Measurements from ENCODE around the gene TSPAN17.

Gene TSPAN17

DNA sequence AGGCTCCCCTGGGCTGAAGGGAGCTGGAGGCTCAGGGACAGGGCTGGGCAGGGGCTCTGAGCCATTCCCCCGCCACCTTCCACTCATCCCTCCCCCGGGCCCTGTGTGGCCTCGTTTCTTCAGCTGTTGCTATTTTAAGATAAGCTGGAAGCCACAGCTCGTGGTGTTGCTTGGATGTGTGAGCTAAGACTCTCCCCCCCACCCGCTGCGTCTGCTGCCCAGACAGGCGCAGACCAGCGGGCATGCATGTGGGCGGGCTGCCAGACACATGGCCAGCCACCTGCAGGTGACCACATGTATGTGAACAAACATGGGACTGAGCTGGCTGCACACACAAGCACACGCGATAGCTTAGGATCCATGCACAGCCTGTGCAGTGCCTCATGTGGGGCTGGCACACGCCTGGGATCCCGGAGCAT lies 25.6 kb upstream of the TSPAN17 start:
- no peak for DNase-seq (ENCODE audit: low spot score)

DNA sequence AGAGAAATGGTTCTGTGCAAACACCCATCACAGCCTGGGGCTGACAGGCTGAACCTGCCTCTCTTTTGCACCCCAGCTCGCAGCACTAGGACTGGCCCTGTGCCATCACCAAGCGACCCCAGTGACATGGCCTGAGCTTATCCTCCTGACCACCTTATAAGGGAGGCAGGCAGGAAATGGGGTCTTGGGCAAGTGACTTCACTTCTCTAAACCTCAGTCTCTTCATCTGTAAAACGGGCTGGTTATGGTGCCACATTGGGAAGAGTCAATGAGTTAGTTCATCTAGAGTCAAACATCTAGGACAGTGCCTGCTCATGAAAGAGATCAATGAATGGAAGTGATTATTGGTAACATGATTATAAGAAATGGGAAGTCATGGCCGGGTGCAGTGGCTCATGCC lies 23.1 kb upstream of the TSPAN17 start:
- DNase-seq (ENCODE audit: low spot score), result no peak

DNA sequence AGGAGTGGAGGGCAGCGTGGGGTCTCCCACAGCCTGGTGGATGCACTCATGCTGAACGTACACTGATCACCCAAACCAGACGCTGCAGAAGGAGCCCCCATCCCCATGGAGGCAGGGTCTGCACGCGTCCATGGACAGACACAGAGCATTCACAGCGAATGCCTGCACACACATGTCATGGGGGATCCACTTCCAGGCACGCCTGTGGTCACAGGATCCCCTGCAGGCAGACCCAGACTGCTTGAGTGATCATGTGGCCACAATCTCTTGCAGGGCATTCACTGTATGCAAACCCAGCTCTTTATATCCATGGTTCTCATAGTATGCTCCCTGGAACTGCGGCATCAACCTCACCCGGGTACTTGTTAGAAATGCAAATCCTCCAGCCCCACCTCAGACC lies 22.3 kb upstream of the TSPAN17 start:
- no peak for DNase-seq (ENCODE audit: low spot score)

GRCh38 chr5:176625512-176625911 lies 21.8 kb upstream of the TSPAN17 start:
- no peak for DNase-seq (ENCODE audit: low spot score)

GRCh38 chr5:176625966-176626875 lies 21.1 kb upstream of the TSPAN17 start:
- DNase-seq (ENCODE audit: low spot score), result no peak

- DNase-seq (ENCODE audit: low spot score), result no peak
Observed at GRCh38 chr5:176626876-176627236, 20.4 kb upstream of the TSPAN17 start.

DNA sequence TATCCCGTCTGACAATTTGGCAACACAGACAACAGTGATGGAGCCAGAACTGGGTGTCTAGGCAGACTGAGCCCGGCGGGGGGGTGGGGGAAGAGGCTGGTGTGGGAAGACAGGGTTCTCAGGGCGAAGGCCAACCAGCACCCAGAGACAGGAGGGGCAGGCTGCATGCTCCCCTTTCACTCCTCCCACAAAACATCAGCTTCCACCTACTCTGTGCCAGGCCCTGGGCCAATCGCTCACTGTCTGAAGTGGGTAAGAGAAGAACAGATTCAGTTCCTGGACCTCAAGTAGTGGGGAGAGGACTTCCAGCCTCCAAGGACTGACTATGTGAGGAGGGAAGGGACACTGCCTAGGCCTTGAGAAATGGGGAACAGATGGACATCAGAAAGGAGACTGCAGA lies 19.7 kb upstream of the TSPAN17 start:
- DNase-seq (ENCODE audit: low spot score), result no peak

DNA sequence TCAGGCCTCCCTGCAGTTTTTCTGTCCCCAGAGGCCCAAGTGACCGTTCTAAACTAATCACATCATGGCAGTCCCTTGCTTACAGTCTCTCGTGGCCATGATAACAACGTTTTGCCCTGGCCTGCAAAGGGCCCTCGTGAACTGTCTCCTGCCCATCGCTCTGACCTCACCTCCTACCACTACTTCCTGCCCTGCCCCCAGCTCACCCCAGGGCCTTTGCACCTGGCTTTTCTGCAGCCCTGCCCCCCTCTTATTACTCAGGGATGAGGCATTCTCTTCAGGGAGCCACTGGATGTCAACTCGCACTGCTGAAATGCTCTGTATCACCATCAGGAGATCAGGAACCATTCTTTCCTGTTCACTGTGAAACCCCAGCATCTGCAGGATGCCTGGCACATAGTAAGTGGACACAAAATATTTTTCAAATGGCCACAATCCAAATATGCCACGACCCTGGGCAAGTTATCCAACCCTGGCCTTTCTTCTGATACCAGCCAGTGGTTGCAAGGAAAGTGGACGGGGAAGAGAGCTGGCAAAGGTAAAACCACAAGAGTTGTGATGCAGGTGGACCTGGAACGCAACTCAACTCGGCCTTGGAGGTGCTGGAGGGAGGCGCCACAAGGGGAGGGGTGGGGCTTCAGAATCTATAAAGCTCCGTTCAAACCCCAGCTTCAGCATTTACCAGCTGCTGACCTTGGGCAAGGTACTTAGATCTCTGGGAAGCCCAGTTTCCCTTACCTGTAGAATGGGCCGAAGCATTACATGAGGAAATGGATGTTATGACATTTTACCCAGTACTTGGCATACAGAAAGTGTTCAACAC lies 18.7 kb upstream of the TSPAN17 start:
- DNase-seq (ENCODE audit: low spot score), result no peak

- no peak for DNase-seq (ENCODE audit: low spot score)
Observed at GRCh38 chr5:176629317-176629852, 17.9 kb upstream of the TSPAN17 start.

DNA sequence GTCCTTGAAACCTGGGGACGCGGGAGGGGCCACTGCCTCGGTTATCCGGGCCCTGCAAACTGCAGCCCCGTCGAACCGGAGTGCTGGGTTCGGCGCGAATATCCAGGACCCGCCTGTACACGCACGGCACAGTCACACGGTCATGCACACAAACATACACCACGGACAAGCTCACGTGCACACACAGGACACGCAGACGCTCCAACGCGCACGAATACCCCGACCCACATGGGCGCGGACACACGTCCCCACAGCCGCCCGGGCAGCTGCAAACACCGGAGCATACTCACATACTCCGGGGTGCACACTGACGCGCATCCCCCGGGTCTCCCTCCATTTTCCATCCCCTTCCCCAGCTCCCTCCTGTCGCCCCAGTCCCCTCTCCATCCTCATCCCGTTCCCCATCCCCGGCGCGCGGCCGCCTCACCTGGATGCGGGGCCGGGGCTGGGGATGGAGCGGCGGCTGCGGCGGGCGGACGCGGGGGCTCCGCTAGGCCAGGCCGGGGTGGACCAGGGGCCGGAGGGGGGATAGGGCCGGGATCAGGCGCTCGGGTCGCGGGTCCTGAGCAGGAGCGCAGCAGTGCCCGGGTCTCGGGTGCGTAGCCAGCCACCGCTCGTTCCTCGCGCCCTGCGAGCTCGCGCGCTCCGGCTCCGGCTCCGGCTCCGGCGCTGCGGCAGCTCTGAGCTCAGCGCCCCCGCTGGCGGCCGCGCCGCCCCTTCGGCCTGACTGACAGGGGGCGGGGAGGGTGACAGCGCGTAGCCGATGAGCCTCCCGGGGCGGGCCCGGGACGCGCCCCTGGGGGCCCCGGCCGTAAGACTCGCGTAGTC lies 17.2 kb upstream of the TSPAN17 start, which contains the start of the genes EIF4E1B and SNCB:
Gene EIF4E1B, plus strand, starts transcription at position 823 of the 828 bp plus-strand sequence. CDS start 12,113 bp downstream, outside the sequence.
Gene SNCB, minus strand, starts transcription at position 682 of the 828 bp plus-strand sequence. CDS start 880 bp downstream, outside the sequence.
- no peak for DNase-seq (ENCODE audit: low spot score)

DNA sequence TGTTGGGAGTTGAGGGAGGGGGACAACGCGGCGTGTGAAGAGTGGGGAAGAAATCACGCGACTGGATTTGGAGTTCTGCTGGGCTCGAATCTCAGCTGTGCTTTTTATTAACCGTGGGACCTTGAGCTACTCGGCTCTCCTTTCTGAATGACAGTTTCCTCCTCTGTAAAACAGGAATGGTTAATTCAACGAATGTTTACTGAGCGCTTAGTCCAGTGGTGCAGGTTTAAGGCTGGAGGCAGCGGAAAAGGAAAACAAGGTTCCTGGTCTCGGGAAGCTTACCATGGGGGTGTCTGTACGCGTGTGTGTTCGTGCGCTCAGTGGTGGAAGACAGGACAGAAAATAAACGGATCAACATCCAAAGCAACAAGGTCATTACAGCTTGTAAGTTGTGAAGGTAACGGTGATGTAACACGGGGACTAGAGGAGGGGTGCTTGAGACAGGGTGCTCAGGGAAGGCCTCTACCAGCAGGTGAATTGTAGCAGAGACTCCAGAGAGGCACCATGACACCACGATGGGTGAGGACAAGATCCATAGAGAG lies 16.5 kb upstream of the TSPAN17 start:
- no peak for DNase-seq (ENCODE audit: low spot score)

DNA sequence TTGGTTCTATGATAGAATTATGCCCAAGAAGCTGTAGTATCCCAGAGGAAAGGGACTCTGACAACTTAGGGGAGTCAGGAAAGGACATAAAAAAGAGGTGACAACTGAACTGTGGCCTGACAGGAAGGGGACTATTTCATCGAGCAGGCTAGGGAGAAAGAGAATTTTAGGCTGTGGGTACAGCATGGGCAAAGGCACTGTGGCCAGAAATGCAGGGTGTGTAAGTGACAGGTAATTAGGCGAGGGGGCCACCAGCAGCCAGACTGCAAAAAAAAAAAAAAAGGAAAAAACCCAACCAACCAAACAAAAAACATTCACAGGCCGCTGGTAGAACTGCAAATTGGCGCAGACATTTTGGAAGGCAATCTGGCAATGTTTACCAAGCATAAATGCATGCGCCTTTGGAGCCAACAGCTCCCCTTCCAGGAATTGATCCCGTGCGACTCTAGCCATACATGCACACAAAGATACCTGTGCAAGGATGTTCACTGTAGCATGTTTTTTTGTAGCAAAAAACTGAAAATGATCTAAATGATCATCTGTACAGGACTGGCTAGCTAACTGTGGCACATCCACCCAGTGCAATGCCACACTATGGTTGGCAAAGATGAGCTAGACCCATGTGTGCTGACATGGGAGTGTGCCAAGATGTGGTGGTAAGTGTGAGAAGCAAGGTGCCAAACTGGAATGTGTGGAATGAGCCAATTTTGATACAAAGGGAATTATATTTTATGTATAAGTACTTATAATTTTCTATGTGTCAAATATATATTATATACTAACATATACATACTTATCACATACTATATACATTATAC lies 15.7 kb upstream of the TSPAN17 start:
- no peak for DNase-seq (ENCODE audit: low spot score)

DNA sequence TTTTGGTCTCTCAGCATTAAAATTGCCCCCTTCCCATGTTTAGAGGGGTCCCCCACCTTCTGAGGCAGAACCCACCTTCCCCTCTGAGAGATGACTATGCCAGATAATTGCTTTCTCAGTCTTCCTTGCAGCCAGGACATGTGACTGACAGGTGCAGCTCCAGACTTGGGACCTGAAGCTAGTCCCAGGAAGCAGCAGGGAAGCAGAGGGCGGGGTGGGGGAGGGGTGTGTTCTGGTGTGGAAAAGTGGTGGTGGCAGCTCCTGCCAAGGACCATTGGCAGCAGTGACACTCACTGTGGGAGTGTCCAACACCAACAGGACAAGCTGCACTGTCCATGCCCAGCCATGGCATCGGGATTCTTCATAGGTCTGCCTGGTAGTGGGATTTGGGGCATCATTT lies 14.5 kb upstream of the TSPAN17 start:
- DNase-seq (ENCODE audit: low spot score), result no peak

- no peak for DNase-seq (ENCODE audit: low spot score)
Observed at GRCh38 chr5:176633598-176633997, 13.7 kb upstream of the TSPAN17 start.

DNA sequence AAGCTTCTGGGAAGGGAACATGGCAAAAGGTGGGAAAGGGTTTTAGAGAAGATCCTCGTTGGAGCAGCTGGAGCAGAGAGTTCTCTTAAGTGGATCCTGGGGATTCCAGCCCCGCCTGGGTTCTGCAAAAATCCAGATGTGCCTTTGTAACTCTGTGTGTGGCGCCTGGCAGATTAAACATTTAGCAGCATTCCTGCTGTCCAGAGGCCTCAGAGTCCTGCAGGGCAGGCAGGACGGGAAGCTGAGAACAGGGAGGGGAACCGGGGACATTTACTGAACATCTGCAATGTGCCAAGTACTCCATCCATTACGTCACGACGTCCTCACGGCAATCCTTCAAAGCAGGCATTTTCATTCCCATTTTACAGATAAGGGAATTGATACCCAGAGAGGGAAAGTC lies 10.9 kb upstream of the TSPAN17 start:
- DNase-seq (ENCODE audit: low spot score), result no peak

DNA sequence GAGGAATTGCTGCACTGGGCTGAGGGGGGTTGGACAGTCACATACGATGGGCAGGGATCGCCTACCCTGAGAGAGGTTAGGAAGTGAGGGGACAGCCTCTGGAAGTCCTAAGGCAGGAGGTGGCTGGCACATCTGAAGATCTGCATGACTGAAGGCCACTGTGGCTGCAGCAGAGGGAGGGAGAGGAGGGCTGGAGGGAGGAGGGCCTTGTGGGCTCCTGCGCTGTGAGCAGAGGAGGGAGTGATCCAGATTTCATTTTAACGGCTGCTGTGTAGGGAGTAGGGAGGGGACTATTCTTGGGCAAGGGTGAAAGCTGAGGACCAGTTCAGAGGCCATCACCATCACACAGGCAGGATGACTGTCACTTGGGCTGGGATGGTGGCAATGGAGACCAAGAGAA lies 9.7 kb upstream of the TSPAN17 start:
- DNase-seq (ENCODE audit: low spot score), result no peak

DNA sequence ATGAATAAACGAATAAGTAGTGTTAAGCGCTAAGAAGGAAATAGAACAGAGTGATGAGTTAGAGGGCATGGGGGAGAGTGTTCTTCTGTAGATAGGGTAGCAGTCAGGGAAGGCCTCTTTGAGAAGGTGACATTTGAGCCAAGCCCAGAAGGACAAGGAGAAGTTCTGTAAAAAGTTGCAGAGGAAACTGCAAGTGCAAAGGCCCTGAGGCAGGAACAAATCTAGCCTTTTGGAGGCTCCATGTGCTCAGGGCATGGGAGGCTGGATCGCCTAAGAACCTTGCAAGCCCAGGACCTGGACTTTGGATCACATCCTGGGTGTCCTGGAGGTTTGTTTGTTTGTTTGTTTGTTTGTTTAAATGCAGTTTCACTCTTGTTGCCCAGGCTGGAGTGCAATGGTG lies 8.8 kb upstream of the TSPAN17 start:
- no peak for DNase-seq (ENCODE audit: low spot score)

DNA sequence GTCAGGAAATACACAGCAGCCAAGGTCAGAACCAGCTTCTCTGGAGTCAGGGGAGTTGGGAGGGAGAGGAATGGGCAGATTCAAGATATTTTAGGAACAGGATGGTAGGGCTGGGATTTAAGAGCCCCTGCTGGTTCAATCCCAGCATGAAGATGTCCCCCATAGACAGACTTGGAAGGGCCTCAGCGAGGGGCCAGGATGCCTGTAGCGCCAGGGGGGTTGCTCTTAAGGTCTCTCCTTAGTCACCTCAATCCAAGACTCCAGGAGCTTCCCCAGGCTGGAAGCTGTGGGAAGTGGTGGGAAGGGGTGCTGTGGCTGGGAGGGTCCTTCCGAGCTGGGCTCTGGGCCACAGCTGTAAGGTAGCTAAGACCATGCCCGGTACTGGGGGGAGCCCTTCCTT lies 8.1 kb upstream of the TSPAN17 start:
- DNase-seq (ENCODE audit: low spot score), result no peak

DNA sequence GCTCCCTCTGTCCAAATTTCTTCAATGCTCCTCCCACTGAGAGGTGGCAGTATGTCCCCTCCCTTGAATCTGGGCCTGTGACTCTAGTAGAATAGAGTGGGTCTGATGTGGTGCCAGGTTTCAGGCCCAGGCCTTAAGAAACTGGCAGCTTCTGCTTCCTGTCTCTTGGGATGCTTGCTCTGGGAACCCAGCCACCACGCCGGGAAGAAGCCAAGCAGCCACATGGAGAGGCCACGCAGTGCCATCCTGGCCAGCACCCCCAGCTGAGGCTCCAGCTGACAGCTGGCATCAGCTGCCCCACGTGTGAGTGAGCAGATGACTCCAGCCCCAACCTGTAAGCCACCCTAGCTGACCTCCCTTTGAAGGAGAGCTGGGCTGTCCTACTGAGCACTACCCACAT lies 7.3 kb upstream of the TSPAN17 start:
- no peak for DNase-seq (ENCODE audit: low spot score)

DNA sequence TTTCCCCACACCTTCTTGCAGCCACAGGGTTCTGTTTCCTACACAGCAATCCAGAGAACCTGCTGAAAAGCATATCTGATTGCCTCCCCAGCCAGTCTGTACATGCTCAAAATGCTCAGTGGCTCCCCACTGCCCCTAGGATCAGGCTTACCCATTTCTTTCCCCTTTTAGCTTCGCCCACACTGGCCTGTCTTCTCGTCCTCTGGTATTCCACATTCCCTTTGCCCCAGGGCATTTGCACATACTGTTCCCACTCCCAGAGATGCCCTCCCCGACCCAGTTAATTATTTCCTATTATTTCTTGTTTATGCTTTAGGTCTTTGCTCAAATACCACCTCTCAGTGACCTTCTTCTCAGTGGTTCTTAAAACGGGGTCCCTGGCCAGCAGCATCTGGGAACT lies 6.7 kb upstream of the TSPAN17 start:
- DNase-seq (ENCODE audit: low spot score), result no peak

Data from hematopoietic multipotent progenitor cell treated with erythropoietin and hydrocortisone succinate and interleukin-3 and kit ligand, for 17 days (in vitro differentiated cells).